Measurements from ENCODE around the gene CWC25.
A peak's percentile ranks its signal among the peaks of the same experiment; 100 is the strongest.

The CWC25 gene

GRCh38 chr17:38870259-38871165, 45.4 kb upstream of the CWC25 start:
- H3K4me3 ChIP-seq: peak overlapping the region; percentile 90
- TF ChIP-seq CTCF (IDR thresholded peaks at IDR 0.05): no peak
- DNase-seq (ENCODE audit: low spot score): peak; percentile 88
- H3K27ac ChIP-seq: peak overlapping the region; percentile 98

GRCh38 chr17:38869526-38870258, 44.6 kb upstream of the CWC25 start, which contains the start of gene LASP1:
LASP1 (plus strand) TSS chr17:38870058; CDS start chr17:38870190, 132 bp downstream.
- Histone ChIP-seq H3K4me3 (peak within 1 kb of the TSS; percentile 90), H3K27ac (peak within 1 kb of the TSS; percentile 98)
- DNase-seq (ENCODE audit: low spot score): peak; percentile 93
- no peak for TF ChIP-seq CTCF (IDR thresholded peaks at IDR 0.05)

- DNase-seq (ENCODE audit: low spot score): peak; percentile 97
Measured at GRCh38 chr17:38868817-38869525, 43.9 kb upstream of the CWC25 start.

GRCh38 chr17:38867968-38868816, 43.1 kb upstream of the CWC25 start:
- peak overlapping the region; percentile 90 for H3K4me3 ChIP-seq
- peak overlapping the region; percentile 98 for H3K27ac ChIP-seq
- no peak for TF ChIP-seq CTCF (IDR thresholded peaks at IDR 0.05)
- peak; percentile 89 for DNase-seq (ENCODE audit: low spot score)

More at GRCh38 chr17:38868817-38869525, 43.9 kb upstream of the CWC25 start:
- peak overlapping the region; percentile 90 for H3K4me3 ChIP-seq
- TF ChIP-seq CTCF (IDR thresholded peaks at IDR 0.05): no peak
- H3K27ac ChIP-seq: peak overlapping the region; percentile 98

GRCh38 chr17:38867179-38867967, 42.3 kb upstream of the CWC25 start:
- peak overlapping the region; percentile 90 for H3K4me3 ChIP-seq
- no peak for TF ChIP-seq CTCF (IDR thresholded peaks at IDR 0.05)
- peak overlapping the region; percentile 98 for H3K27ac ChIP-seq
- DNase-seq (ENCODE audit: low spot score): no peak

Measured in coronary artery (tissue), 2 donors.